ENCODE measurements around the gene KRTAP10-8.
"Not testable (repeated sequence)": the region's sequence is repeated elsewhere in the genome, so short reads cannot be mapped to it uniquely, and the experiment has no call there.

The KRTAP10-8 gene
- 0 reads per million in 4 experiments for total RNA-seq

- no peak for DNase-seq
Measured at GRCh38 chr21:44612029-44612486, at the start of gene KRTAP10-8. KRTAP10-8 (plus strand) TSS chr21:44612079; CDS start chr21:44612101, 22 bp downstream.

GRCh38 chr21:44564099-44564498, 47.8 kb upstream of the KRTAP10-8 start:
- no peak for DNase-seq

- DNase-seq = no peak
Measured at GRCh38 chr21:44564886-44565598, 46.8 kb upstream of the KRTAP10-8 start.

GRCh38 chr21:44566403-44566802, 45.5 kb upstream of the KRTAP10-8 start:
- no peak for DNase-seq

- no peak for DNase-seq
Measured at GRCh38 chr21:44567481-44568171, 44.3 kb upstream of the KRTAP10-8 start.

- DNase-seq = no peak
Measured at GRCh38 chr21:44568261-44568660, 43.6 kb upstream of the KRTAP10-8 start.

GRCh38 chr21:44568667-44569556, 43.0 kb upstream of the KRTAP10-8 start:
- DNase-seq = no peak

- no peak for DNase-seq
Measured at GRCh38 chr21:44569861-44570517, 41.9 kb upstream of the KRTAP10-8 start.

- no peak for DNase-seq
Measured at GRCh38 chr21:44571296-44571695, 40.6 kb upstream of the KRTAP10-8 start.

GRCh38 chr21:44571844-44572782, 39.8 kb upstream of the KRTAP10-8 start:
- no peak for DNase-seq

- no peak for DNase-seq
Measured at GRCh38 chr21:44572959-44573583, 38.8 kb upstream of the KRTAP10-8 start.

GRCh38 chr21:44573630-44574456, 38.0 kb upstream of the KRTAP10-8 start, which contains the start of gene KRTAP10-4:
KRTAP10-4 (plus strand) TSS chr21:44573729; CDS start chr21:44573759, 30 bp downstream.
- DNase-seq = not testable (repeated sequence)

GRCh38 chr21:44574457-44575306, 37.2 kb upstream of the KRTAP10-8 start:
- no peak for DNase-seq

GRCh38 chr21:44575307-44576024, 36.4 kb upstream of the KRTAP10-8 start:
- no peak for DNase-seq

GRCh38 chr21:44576025-44576420, 35.9 kb upstream of the KRTAP10-8 start:
- DNase-seq = no peak

- no peak for DNase-seq
Measured at GRCh38 chr21:44578371-44579055, 33.4 kb upstream of the KRTAP10-8 start.

GRCh38 chr21:44579056-44579832, 32.6 kb upstream of the KRTAP10-8 start:
- no peak for DNase-seq

Data from effector CD8-positive, alpha-beta T cell (primary cell).